AG09319 (cell line): Measurements from ENCODE around the gene ZSCAN18.

Experiments used
- DNase-seq: peaks from one replicate; pipeline ENCODE4 v3.0.0-alpha.2; 2010; ENCODE audit warnings: low read depth; ENCODE audit errors: extremely low read depth
- CTCF ChIP-seq: IDR thresholded peaks from 2 replicates; pipeline ENCODE4 v1.5.1; 2011; ENCODE audit warnings: low read depth, mild to moderate bottlenecking, inconsistent platforms, low read length, moderate library complexity

The ZSCAN18 gene

GRCh38 chr19:58053480-58054156 is 44.4 kb downstream of the ZSCAN18 start:
- TF ChIP-seq CTCF, result no peak
- no peak for DNase-seq

- no peak for DNase-seq
- no peak for TF ChIP-seq CTCF
Measured at GRCh38 chr19:58052256-58052655, 45.8 kb downstream of the ZSCAN18 start.

GRCh38 chr19:58047672-58048071 is 50.4 kb downstream of the ZSCAN18 start:
- no peak for DNase-seq
- no peak for TF ChIP-seq CTCF

GRCh38 chr19:58046856-58047255 is 51.2 kb downstream of the ZSCAN18 start:
- no peak for DNase-seq
- TF ChIP-seq CTCF, result no peak

GRCh38 chr19:58045411-58046050 is 52.5 kb downstream of the ZSCAN18 start:
- no peak for TF ChIP-seq CTCF
- DNase-seq, result no peak

GRCh38 chr19:58044886-58045285 is 53.1 kb downstream of the ZSCAN18 start:
- DNase-seq, result no peak
- no peak for TF ChIP-seq CTCF

- no peak for TF ChIP-seq CTCF
- DNase-seq, result no peak
Measured at GRCh38 chr19:58044391-58044790, 53.6 kb downstream of the ZSCAN18 start.
